SHP77 treated with DMSO at 0.1 percent for 48 hours (cell line): ENCODE data around the gene PNMA1.
"Not testable (repeated sequence)": the region's sequence is repeated elsewhere in the genome, so short reads cannot be mapped to it uniquely, and the experiment has no call there.

ENCODE experiments used
- DNase-seq: peaks from one replicate; lab custom pipeline; 2025; lab: John Stamatoyannopoulos, UW

The PNMA1 gene

GRCh38 chr14:73715707-73716106 lies 1.5 kb upstream of the PNMA1 start:
- no peak for DNase-seq

GRCh38 chr14:73714656-73715081 lies 485 bp upstream of the PNMA1 start:
- DNase-seq: no peak

DNA sequence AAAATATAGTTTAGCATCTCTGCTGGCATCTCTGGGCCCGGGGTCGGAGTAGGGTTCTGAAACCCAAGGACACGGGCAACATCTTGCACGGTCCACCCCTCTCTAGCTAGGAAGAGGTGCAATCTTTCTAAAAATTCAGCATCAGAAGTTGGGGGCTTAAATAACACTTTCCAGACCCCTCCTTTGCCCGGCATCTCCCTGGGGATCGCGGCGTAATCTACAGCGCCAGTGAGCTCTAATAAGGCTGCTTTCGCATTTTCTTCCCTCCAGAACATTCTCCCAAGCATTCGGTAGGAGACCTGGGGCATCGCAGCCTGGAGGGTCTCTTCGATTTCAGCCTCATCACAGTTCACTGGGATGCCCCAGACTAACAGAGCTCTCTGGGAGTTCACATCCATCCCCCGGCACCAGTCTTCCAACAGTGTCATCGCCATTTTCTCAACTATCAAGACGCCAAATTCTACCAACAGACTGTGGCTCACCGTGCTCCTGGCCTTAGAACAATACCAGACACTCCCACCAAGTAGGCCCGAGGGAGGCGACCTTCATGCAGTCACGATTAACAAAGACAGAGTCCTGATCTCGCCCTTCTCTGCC lies 880 bp downstream of the PNMA1 start:
- DNase-seq: no peak

DNA sequence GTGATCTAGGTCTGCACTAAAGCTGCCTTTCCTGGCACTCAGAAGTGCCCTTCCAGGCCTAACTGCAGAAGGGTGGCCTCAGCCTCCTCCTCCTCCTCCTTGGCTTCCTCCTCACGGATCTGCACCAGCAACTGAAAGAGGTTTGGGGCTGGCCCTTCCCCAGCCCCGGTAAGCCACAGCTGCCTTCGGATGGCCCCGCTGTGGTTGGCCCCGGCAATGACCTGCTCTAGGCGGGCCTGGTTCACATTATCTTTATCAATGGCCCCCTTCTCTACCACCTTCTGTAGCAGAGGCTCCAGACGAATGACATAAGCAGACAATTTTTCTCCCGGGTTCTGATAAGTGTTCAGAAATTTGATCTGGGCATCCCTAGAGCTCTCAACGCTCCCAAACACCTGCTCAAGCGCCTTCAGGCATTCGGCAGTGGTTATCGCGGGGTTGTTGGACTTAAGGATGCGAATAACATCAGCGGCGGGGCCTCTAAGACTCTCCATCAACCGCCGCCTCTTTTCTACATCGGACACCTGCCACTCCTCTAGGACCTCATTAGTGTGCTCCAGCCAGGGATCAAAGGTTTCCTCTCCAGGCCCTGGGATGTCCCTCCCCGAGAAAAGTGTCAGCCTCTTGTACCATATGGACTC lies 1.5 kb downstream of the PNMA1 start:
- peak; percentile 23 for DNase-seq

DNA sequence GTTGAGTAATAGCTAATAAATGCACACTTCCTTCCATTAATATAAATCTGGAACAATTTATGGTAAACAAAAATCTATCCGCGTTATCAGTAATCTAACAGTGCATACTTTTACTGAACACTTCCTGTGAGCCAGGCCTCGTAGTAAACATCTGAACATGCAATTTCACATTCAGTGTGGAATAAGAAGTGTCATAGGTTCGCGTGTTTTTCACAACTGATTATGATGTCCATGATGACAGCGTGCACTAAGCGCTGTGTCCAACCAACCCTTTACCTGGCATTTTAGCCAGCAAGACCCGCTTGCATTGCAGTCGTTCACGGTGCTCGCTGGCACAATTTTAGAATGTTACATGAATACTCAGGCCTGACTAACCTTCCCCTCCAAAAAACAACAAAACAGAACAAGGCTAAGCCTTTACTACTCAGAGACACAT lies 2.1 kb downstream of the PNMA1 start:
- DNase-seq: no peak

- no peak for DNase-seq
These were observed 3.4 kb downstream of the PNMA1 start for GRCh38 chr14:73710737-73711136.

GRCh38 chr14:73709904-73710469 lies 4.2 kb downstream of the PNMA1 start:
- no peak for DNase-seq

DNA sequence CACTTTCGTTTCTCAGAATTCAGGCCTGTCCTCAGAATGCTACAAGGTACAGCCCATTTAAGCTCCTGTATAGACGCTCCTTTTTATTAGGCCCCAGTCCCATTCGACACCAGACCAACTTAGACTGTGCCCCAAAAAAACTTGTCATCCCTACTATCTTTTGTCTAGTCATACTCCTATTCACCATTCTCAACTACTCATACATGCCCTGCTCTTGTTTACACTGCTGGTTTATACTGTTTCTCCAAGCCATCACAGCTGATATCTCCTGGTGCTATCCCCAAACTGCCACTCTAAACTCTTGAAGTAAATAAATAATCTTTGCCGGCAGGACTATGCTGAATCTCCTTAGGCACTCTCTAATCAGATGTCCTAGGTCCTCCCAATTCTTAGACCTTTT lies 6.1 kb downstream of the PNMA1 start:
- not testable (repeated sequence) for DNase-seq

GRCh38 chr14:73700325-73700724 lies 13.9 kb downstream of the PNMA1 start:
- DNase-seq: no peak

DNA sequence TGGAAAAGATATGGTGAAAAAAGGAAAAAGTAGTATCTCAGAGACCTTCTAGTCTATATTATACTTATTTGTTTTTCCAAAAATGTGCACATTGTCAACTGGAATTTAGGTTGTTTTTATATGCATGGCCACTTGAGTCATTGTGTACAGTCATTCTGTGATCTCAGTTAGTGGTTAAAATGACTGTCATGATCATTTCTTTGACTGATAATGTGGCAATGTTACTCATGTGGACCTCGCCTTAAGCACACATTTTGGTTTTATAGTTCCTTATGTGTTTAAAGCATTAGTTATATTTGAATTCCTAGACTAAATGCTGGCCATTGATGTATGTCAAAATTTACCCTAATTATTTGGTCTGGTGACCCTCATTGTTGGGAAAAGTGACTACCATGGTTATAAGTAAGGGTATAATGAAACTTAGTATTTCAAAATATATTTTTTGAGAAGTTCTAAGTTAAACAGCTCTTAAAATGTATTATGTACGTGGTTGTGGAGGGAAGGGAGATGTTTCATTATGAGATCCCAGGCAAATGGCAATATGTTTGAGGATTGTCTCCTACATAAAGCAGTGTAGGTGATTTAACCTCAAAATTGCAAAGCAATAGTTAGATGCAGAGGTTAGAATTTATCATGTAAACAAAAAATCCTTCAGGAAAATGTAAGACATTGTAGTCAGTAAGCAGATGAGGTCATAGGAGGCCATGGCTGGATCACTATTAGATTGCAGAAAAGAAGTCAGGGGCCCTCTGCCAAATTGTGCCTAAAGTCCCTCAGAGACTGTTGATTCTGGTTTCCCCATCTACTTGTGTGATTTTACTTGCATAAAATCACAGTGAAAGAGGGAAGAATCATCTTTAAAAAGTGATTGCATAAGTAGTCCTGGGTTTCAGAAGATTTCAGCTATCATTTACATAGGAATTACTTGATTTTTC lies 17.5 kb downstream of the PNMA1 start:
- no peak for DNase-seq

DNA sequence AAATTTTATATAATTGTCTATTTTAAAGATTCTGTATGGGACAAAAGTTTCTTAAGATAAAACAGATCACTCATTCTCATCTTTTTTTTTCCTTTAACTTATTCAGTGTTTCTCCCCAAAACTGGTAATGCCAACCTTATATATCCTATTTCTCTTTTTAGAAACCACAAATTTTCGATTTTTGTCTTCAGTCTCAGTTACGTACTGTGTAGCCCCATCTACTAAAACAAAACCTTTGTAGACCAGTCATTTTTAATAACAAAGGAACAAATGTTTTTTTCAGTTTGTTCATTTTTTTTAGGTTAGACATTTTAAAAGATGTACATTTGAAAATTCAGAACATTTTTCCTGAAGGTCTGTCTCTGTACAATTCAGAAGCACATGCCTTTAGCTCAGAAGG lies 18.2 kb downstream of the PNMA1 start:
- no peak for DNase-seq

- DNase-seq: no peak
These were observed 19.1 kb downstream of the PNMA1 start for GRCh38 chr14:73695082-73695481.

DNA sequence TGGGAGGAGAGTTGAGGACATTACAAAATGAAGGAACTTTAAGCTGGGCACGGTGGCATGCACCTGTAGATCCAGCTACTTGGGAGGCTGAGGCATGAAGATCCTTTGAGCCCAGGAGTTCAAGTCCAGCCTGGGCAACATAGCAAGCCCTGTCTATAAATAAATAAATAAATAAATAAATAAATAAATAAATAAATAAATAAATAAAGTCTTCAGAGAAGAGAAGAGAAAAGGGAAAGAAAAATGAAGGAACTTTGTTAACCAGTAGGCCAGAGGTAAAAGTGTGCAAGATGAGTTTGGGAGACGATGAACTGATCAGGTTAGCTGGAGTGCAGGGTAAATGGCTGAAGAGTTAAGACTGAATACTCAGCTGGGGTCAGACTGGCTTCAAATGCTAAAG lies 20.1 kb downstream of the PNMA1 start:
- DNase-seq: no peak

- no peak for DNase-seq
These were observed 27.3 kb downstream of the PNMA1 start for GRCh38 chr14:73686901-73687300.

DNA sequence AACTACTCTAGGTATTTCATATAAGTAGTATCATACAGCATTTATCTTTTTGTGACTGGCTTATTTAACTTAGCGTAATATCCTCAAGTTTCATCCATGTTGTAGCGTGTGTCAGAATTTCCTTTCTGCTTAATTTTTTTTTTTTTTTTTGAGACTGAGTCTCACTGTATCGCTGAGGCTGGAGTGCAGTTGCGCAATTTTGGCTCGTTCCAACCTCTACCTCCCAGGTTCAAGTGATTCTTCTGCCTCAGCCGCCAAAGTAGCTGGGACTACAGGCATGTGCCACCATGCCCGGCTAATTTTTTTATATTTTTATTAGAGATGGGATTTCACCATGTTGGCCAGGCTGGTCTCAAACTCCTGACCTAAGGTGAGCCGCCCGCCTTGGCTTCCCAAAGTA lies 28.9 kb downstream of the PNMA1 start:
- DNase-seq: no peak

GRCh38 chr14:73684627-73685026 lies 29.6 kb downstream of the PNMA1 start:
- no peak for DNase-seq

GRCh38 chr14:73680821-73681220 lies 33.4 kb downstream of the PNMA1 start:
- DNase-seq: no peak

- no peak for DNase-seq
These were observed 35.5 kb downstream of the PNMA1 start for GRCh38 chr14:73678698-73679097.

GRCh38 chr14:73674986-73675385 lies 39.2 kb downstream of the PNMA1 start:
- DNase-seq: no peak

- no peak for DNase-seq
These were observed 46.3 kb downstream of the PNMA1 start for GRCh38 chr14:73667854-73668253.

- DNase-seq: no peak
These were observed 47.6 kb downstream of the PNMA1 start for GRCh38 chr14:73666583-73666982.

GRCh38 chr14:73665130-73665529 lies 49.1 kb downstream of the PNMA1 start:
- no peak for DNase-seq
